GM19397 (cell line): ENCODE measurements around the gene AGBL1.
"Not testable (repeated sequence)": the region's sequence is repeated elsewhere in the genome, so short reads cannot be mapped to it uniquely, and the experiment has no call there.

ENCODE experiments used
- ATAC-seq: cut with Tn5 transposase; IDR thresholded peaks from one replicate; pipeline ENCODE4 v1.9.1; 2021; ENCODE audit warnings: mild to moderate bottlenecking, moderate library complexity; ENCODE audit not compliant: unreplicated experiment

Gene AGBL1

GRCh38 chr15:87031540-87032230, 952.0 kb downstream of the AGBL1 start:
- no peak for ATAC-seq

GRCh38 chr15:87032295-87032694, 952.6 kb downstream of the AGBL1 start:
- ATAC-seq = no peak

- no peak for ATAC-seq
Measured at GRCh38 chr15:87033056-87033455, 953.4 kb downstream of the AGBL1 start.

- ATAC-seq = no peak
Measured at GRCh38 chr15:87034886-87035285, 955.2 kb downstream of the AGBL1 start.

GRCh38 chr15:87038404-87038803, 958.7 kb downstream of the AGBL1 start:
- no peak for ATAC-seq

GRCh38 chr15:87042619-87043018, 962.9 kb downstream of the AGBL1 start:
- ATAC-seq = not testable (repeated sequence)

GRCh38 chr15:87045746-87046145, 966.1 kb downstream of the AGBL1 start:
- ATAC-seq = no peak

- ATAC-seq = no peak
Measured at GRCh38 chr15:87047203-87047965, 967.7 kb downstream of the AGBL1 start.
